Measurements from ENCODE around the gene CSPG5. TPM values are rescaled to one million over a fixed set of nuclear protein-coding genes. Genes with fewer than 3 reads are reported as not detected.

The CSPG5 gene, protein sequence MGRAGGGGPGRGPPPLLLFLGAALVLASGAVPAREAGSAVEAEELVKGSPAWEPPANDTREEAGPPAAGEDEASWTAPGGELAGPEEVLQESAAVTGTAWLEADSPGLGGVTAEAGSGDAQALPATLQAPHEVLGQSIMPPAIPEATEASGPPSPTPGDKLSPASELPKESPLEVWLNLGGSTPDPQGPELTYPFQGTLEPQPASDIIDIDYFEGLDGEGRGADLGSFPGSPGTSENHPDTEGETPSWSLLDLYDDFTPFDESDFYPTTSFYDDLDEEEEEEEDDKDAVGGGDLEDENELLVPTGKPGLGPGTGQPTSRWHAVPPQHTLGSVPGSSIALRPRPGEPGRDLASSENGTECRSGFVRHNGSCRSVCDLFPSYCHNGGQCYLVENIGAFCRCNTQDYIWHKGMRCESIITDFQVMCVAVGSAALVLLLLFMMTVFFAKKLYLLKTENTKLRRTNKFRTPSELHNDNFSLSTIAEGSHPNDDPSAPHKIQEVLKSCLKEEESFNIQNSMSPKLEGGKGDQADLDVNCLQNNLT
- 0.68 to 1.4 TPM (median 0.98 TPM) in 5 replicates for total RNA-seq (2022; extraction: Qiagen RNA extraction)

DNA sequence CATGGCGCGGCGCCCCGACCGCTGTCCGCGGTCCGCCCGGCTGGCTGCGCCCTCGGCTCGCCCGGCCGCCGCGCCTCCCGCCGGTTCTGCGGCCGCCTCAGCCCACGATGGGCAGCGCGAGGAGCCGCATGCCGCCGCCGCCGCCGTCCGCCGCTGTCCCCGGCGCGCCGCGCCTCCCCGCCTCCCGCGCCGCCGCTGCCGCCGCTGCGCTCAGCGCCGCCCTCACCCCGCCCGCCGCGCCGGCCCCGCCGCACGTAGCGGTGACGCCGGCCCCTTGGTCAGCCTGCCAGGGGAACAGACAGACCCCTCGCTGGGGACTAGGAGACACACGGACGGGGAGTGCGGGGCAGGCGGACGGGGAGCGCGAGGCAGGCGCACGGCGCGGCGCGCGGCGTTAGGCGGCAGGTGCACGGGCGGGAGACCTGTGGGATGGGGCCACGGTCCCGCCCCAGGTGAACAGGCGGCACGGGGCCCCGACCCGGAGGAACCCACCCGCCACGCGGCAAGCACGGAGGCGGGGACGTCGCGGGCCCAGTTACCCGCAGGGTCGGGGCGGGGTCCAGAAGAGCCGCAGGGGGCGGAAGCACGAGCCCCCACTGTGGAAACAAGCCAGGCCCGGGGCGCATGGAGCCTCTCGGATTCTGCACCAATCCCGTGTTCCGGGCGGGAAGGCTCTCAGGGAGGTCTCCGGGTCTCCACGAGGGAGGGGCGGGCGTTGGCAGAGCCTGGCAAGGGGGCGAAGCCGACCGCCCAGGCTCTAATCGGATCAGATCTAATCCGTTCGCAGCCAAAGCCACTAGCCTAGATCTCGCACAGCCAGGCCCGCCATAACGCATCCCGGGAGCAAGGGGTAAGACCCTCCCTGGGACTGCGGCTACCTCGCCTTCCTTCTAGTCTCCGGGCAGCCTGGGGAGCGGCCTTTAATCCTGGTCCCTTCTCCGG is at the start of gene CSPG5:
TSS of gene CSPG5 (minus strand) at position 175 of the 942 bp plus-strand sequence. CDS start at position 3, 172 bp downstream.

DNA sequence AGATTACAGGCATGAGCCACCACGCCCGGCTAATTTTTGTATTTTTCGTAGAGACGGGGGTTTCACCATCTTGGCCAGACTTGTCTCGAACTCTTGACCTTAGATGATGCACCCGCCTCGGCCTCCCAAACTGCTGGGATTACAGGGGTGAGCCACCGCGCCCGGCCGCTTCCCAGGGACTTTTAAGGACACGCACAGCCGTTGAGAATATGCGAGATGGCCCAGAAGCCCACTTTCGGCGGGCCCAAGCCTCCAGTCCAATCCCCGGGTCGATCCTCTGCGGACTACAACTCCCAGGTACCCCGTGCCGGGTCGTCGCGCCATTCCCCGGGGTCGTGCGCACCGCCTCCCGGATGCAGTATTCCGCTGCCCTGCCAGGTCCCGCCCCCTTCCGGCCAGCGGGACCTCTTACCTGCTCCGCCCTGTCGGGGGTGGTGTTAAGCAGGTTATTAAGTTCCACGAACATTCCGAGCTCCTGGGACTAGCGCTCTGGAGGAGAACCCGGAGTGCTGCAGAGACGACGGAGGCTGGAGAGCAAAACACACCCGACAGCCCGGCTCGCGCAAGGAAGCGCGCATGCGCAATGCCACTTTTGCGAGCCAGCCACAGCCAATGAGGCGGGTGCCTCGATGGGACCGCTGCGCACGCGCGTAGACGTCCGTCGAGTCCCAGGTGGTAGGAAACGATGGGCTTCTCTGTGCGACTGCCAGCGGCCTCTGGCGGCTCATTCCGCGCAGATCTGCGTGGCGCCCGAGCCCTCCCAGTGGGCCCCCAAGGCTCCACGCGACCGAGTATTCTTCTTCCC is 65.3 kb downstream of the CSPG5 start, which contains the start of gene ELP6:
TSS of gene ELP6 (minus strand) at position 588 of the 805 bp plus-strand sequence. CDS start at position 466, 122 bp downstream.

Other genes starting within 250 kb of the CSPG5 start
- 22.5 to 25.3 TPM (median 24.1 TPM) in 5 replicates for gene PTPN23, start 197.8 kb downstream of the CSPG5 start, total RNA-seq (2022; extraction: Qiagen RNA extraction)
- 21.2 to 31.7 TPM (median 30.0 TPM) in 5 replicates for gene SCAP, start 102.9 kb downstream of the CSPG5 start, total RNA-seq (2022; extraction: Qiagen RNA extraction)
- gene ELP6, start 65.2 kb downstream of the CSPG5 start, total RNA-seq (2022; extraction: Qiagen RNA extraction), result 26.6 to 29.5 TPM (median 27.6 TPM) in 5 replicates
- 21.7 to 28.1 TPM (median 26.2 TPM) in 5 replicates for gene SMARCC1, start 203.0 kb upstream of the CSPG5 start, total RNA-seq (2022; extraction: Qiagen RNA extraction)
- gene DHX30, start 224.3 kb upstream of the CSPG5 start, total RNA-seq (2022; extraction: Qiagen RNA extraction), result 37.6 to 49.4 TPM (median 48.0 TPM) in 5 replicates

Data from A549 treated with CORT108297 at 1 μM for 4 hours (cell line).